GM12878 (cell line): Measurements from ENCODE around the gene ALDH1A1.

Experiments used
- CBFB ChIP-seq: IDR thresholded peaks from 2 replicates; pipeline ENCODE4 v1.6.1; 2016; ENCODE audit warnings: antibody characterized with exemption, low read depth
- EP300 ChIP-seq, 2 experiments: fragments of 150-350 bp in 1 of 2; IDR thresholded peaks; 2 replicates each; pipeline ENCODE4 v1.6.1; 2011 to 2012; ENCODE audit warnings: low read depth in 2 of 2, low read length in 2 of 2, borderline replicate concordance in 1 of 2, improper control_type of control experiment in 1 of 2, inconsistent platforms in 1 of 2; ENCODE audit not compliant: control insufficient read depth in 1 of 2
- GABPA ChIP-seq: IDR thresholded peaks from 2 replicates; pipeline ENCODE4 v1.6.1; 2014; ENCODE audit warnings: antibody characterized with exemption, low read depth, mild to moderate bottlenecking, inconsistent platforms
- HDAC2 ChIP-seq: fragments of 200-600 bp; sonication (generic); IDR thresholded peaks from 2 replicates; pipeline ENCODE4 v1.6.1; 2017
- JUNB ChIP-seq: IDR thresholded peaks from 2 replicates; pipeline ENCODE4 v1.6.1; 2016; ENCODE audit warnings: antibody characterized with exemption, mild to moderate bottlenecking
- MAX ChIP-seq: IDR thresholded peaks from 2 replicates; pipeline ENCODE4 v1.6.1; 2012; ENCODE audit warnings: low read depth, low read length, improper control_type of control experiment
- PAX5 ChIP-seq: IDR thresholded peaks from 2 replicates; pipeline ENCODE4 v1.6.1; 2011; ENCODE audit warnings: low read depth, low read length, borderline replicate concordance
- POLR2AphosphoS5 ChIP-seq: IDR thresholded peaks from 2 replicates; pipeline ENCODE4 v1.6.1; 2011; ENCODE audit warnings: mild to moderate bottlenecking, low read length, inconsistent platforms
- SUPT20H ChIP-seq: IDR thresholded peaks from 2 replicates; pipeline ENCODE4 v1.6.1; 2011; ENCODE audit warnings: low read depth, mild to moderate bottlenecking, low read length, moderate library complexity, borderline replicate concordance; ENCODE audit not compliant: control insufficient read depth
- TCF3 ChIP-seq: IDR thresholded peaks from 2 replicates; pipeline ENCODE4 v1.6.1; 2012; ENCODE audit warnings: low read depth, mild to moderate bottlenecking, low read length, borderline replicate concordance; ENCODE audit not compliant: insufficient read depth
- ZBED1 ChIP-seq: IDR thresholded peaks from 2 replicates; pipeline ENCODE4 v1.6.1; 2016; ENCODE audit warnings: borderline replicate concordance
- TF ChIP-seq, protein P1 (sequence below), 3 experiments: IDR thresholded peaks in 2 of 3; conservative IDR thresholded peaks in 1 of 3; 2 replicates each; pipeline ENCODE4 v1.5.1; 2011; ENCODE audit warnings: low read depth in 3 of 3, low read length in 3 of 3, mild to moderate bottlenecking in 3 of 3, control low read depth in 2 of 3, moderate library complexity in 2 of 3, inconsistent platforms in 1 of 3, mixed read lengths in 1 of 3; ENCODE audit not compliant: control insufficient read depth in 2 of 3, insufficient read depth in 1 of 3; ENCODE audit errors: extremely low read depth in 1 of 3
- TF ChIP-seq, protein P2 (sequence below): fragments of 150-350 bp; IDR thresholded peaks from 2 replicates; pipeline ENCODE4 v1.6.1; 2014; ENCODE audit warnings: mild to moderate bottlenecking, low read depth, low read length

GRCh38 chr9:72947984-72948465 lies 4.8 kb downstream of the ALDH1A1 start:
- TF ChIP-seq, protein P1, sequence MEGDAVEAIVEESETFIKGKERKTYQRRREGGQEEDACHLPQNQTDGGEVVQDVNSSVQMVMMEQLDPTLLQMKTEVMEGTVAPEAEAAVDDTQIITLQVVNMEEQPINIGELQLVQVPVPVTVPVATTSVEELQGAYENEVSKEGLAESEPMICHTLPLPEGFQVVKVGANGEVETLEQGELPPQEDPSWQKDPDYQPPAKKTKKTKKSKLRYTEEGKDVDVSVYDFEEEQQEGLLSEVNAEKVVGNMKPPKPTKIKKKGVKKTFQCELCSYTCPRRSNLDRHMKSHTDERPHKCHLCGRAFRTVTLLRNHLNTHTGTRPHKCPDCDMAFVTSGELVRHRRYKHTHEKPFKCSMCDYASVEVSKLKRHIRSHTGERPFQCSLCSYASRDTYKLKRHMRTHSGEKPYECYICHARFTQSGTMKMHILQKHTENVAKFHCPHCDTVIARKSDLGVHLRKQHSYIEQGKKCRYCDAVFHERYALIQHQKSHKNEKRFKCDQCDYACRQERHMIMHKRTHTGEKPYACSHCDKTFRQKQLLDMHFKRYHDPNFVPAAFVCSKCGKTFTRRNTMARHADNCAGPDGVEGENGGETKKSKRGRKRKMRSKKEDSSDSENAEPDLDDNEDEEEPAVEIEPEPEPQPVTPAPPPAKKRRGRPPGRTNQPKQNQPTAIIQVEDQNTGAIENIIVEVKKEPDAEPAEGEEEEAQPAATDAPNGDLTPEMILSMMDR (IDR thresholded peaks at IDR 0.05 in 2 of 3, conservative IDR thresholded peaks at IDR 0.05 in 1 of 3; ENCODE audit: control insufficient read depth in 2 of 3, extremely low read depth in 1 of 3, insufficient read depth in 1 of 3, low read depth in 3 of 3, low read length in 3 of 3): no peak
- TF ChIP-seq MAX (no peak), ZBED1 (no peak), GABPA (no peak), EP300 (IDR thresholded peaks at IDR 0.05; ENCODE audit: borderline replicate concordance in 1 of 2, control insufficient read depth in 1 of 2, low read depth in 2 of 2, low read length in 2 of 2) (no peak), JUNB (no peak), CBFB (no peak), SUPT20H (no peak), POLR2AphosphoS5 (no peak), PAX5 (no peak), HDAC2 (no peak), TCF3 (no peak)
- TF ChIP-seq, protein P2, sequence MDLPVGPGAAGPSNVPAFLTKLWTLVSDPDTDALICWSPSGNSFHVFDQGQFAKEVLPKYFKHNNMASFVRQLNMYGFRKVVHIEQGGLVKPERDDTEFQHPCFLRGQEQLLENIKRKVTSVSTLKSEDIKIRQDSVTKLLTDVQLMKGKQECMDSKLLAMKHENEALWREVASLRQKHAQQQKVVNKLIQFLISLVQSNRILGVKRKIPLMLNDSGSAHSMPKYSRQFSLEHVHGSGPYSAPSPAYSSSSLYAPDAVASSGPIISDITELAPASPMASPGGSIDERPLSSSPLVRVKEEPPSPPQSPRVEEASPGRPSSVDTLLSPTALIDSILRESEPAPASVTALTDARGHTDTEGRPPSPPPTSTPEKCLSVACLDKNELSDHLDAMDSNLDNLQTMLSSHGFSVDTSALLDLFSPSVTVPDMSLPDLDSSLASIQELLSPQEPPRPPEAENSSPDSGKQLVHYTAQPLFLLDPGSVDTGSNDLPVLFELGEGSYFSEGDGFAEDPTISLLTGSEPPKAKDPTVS: no peak
